ENCODE measurements around the gene TRAP1. TPM values are rescaled to one million over a fixed set of nuclear protein-coding genes. Genes with fewer than 3 reads are reported as not detected.

The TRAP1 gene
- total RNA-seq, 1 donor from 2014 or later: 111 TPM

DNA sequence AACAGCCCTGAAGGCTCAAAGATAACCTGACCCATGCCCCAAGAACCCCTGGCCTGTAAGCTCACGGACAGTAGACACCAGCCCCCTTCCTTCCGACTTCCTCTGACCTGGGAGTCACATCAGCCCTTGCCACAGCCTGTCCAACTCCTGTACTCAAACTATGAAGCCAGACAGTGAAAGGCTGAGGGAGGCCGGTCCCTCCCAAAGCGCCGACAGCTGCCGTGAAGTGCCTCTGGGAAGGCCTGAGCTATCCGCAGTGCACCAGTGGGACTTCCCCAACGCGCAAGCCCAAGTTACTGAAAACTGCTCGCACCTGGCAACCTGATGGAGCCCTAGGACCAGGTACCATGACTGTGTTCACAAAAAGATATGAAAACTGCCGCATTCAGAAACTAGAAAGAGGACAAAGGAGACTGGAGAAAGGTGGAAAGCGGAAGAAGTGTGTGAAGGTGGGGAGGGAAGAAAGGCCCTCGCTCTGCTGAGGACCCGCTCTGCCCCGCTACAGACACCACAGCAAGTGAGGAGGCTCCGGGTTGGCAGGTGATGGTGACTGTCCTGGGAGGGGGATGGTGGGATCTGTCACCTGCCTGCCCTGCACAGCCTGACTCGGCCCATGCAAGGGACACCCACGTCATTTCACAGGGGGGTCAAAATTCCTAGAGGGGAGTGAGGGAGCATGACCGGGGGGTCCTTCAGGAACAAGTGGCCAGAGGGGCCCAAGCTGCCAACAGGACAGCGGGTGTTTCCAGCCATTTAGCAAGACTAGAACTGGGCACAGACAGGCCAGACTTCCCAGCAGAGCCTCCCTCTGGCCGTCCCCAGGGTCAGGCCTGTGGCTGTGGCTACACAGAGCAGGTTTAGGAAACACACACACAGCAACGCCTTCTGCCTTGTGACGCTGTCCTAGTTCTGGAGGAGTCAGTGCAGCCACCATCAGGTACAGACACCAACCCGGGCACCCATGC lies 13.1 kb upstream of the TRAP1 start:
- Histone ChIP-seq H3K27ac (no peak overlapping the region), H3K9me3 (no peaks in the 10 kb centered on the region)
- TF ChIP-seq POLR2A (IDR thresholded peaks at IDR 0.05) (no peak), POLR2AphosphoS5 (IDR thresholded peaks at IDR 0.05; ENCODE audit: insufficient read depth in 1 of 2, low read depth in 1 of 2) (no peak)
- TF ChIP-seq, protein P1, sequence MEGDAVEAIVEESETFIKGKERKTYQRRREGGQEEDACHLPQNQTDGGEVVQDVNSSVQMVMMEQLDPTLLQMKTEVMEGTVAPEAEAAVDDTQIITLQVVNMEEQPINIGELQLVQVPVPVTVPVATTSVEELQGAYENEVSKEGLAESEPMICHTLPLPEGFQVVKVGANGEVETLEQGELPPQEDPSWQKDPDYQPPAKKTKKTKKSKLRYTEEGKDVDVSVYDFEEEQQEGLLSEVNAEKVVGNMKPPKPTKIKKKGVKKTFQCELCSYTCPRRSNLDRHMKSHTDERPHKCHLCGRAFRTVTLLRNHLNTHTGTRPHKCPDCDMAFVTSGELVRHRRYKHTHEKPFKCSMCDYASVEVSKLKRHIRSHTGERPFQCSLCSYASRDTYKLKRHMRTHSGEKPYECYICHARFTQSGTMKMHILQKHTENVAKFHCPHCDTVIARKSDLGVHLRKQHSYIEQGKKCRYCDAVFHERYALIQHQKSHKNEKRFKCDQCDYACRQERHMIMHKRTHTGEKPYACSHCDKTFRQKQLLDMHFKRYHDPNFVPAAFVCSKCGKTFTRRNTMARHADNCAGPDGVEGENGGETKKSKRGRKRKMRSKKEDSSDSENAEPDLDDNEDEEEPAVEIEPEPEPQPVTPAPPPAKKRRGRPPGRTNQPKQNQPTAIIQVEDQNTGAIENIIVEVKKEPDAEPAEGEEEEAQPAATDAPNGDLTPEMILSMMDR (IDR thresholded peaks at IDR 0.05): no peak

DNA sequence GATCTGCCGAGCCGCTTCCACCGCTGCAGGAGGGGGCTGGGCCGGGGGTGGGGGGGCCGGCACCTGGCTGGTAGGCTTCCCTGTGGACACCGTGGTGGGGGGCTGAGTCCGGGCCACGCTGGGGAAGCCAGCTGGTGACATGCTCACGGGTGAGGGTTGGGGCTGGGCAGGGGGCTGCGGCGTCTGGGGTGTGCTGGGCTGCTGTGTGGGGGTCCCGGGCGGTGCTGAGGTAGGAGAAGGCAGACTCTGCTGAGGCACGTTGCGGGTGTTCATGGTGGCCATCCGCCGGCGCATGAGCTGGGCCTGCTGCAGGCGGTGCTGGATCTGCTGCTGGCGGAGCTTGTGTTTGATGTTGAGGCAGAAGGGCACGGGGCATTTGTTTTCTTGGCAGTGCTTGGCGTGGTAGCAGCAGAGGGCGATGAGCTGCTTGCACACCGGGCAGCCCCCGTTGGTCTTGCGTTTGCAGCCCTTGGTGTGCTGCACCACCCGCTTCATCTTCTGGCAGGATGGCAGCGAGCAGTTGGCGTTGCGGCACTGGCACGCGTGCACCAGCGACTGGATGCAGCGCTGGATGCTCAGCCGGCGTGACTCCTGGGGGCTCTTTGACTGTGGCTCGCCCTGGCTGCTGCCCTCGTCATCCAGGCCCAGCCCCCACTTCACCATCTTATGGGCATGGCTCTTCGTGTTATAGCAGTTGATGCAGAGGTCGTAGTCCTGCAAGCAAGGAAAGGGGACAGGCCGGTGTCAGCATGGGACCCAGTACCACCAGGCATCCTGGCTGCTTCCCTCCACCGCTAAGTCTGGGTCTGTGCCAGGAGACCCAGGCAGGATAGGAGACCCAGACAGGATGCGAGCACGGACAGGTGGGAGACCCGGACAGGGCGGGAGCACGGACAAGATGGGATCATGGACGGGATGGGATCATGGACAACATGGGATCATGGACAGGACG lies 12.1 kb upstream of the TRAP1 start:
- intact Hi-C loops (cut with DNase I): no loop called here
- no peak for TF ChIP-seq POLR2A (IDR thresholded peaks at IDR 0.05)
- TF ChIP-seq, protein P1 (IDR thresholded peaks at IDR 0.05): no peak
- no peak for TF ChIP-seq POLR2AphosphoS5 (IDR thresholded peaks at IDR 0.05; ENCODE audit: insufficient read depth in 1 of 2, low read depth in 1 of 2)
- no peak for DNase-seq (ENCODE audit: extremely low spot score in 2 of 2)
- no peaks in the 10 kb centered on the region for H3K27me3 ChIP-seq
- peaks cover 0 to 63% of the 10 kb centered on the region in 2 donors for H3K36me3 ChIP-seq
- no peak overlapping the region for H3K27ac ChIP-seq
- H3K4me3 ChIP-seq: no peak overlapping the region
- no peaks in the 10 kb centered on the region for H3K4me1 ChIP-seq
- H3K9me3 ChIP-seq: no peaks in the 10 kb centered on the region

More for the DNA sequence above, 13.1 kb upstream of the TRAP1 start:
- H3K4me3 ChIP-seq: no peak overlapping the region
- H3K27me3 ChIP-seq: no peaks in the 10 kb centered on the region
- H3K4me1 ChIP-seq: no peaks in the 10 kb centered on the region
- intact Hi-C loops (cut with DNase I): no loop called here
- no peak for DNase-seq (ENCODE audit: extremely low spot score in 2 of 2)
- peaks cover 0 to 73% of the 10 kb centered on the region in 2 donors for H3K36me3 ChIP-seq

DNA sequence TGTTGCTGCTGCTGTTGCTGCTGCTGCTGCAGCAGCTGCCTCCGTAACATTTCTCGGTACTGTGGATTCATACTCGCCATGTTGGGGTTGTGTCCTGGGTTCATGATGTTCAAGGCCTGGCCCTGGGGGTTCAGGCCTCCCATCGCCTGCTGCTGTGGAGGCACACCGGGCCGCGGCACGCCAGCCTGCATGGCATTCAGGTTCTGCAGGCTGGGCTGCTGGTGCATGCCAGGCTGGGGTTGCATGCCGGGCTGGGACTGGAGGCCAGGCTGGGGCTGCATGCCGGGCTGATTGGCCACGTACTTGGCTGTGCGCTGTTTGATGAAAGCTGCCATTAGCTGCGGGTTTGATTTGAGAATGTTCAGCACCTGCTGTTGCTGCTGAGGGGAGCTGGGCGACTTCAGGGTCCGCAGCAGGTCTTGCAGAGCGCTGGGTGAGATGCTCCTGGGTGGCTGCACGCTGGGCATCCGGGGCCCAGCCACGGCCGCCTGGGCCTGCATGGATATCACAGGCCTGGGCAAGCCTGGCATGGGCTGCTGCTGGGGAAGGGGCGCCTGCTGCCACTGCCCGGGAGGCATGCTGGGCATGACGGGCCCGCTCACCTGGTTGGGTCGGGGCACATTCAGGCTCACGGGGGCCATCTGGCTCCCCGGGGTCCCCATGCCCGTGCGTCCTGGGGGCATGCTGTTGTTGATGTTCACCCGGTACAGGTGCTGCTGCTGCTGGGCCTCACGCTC lies 11.3 kb upstream of the TRAP1 start:
- H3K4me1 ChIP-seq: no peaks in the 10 kb centered on the region
- peaks cover 0 to 56% of the 10 kb centered on the region in 2 donors for H3K36me3 ChIP-seq
- no peak for DNase-seq (ENCODE audit: extremely low spot score in 2 of 2)
- no peaks in the 10 kb centered on the region for H3K9me3 ChIP-seq
- H3K4me3 ChIP-seq: no peak overlapping the region
- H3K27ac ChIP-seq: no peak overlapping the region
- TF ChIP-seq, protein P1 (IDR thresholded peaks at IDR 0.05): no peak
- no peak for TF ChIP-seq POLR2AphosphoS5 (IDR thresholded peaks at IDR 0.05; ENCODE audit: insufficient read depth in 1 of 2, low read depth in 1 of 2)
- TF ChIP-seq POLR2A (IDR thresholded peaks at IDR 0.05): no peak
- no peaks in the 10 kb centered on the region for H3K27me3 ChIP-seq
- intact Hi-C loops (cut with DNase I): no loop called here

DNA sequence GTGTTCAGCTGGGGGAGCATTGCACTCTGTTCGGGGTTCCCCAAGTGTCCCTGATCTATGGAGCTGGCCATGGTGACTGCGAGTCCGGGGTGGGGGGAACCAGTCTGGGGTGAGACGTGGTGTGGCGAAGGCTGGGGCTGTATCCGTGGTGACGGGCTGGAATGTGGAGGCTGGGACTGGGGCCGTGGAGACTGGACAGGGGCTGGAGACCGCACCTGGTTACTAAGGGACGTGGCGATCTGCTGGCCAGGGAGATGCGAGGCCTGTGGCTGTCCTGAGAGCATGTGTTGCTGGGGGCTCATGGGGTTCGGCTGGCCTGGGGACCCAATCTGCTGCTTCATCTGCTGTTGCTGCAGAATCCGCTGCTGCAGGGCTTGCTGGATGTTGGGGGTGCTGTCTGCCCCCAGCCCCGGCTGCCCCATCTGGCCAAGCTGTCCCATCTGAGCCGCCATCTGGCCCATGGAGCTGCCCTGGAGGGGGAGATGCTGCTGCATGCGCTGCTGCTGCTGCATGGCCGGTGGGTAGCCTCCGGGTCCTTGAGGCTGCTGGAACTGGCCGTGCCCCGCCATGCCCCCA lies 10.6 kb upstream of the TRAP1 start:
- DNase-seq (ENCODE audit: extremely low spot score in 2 of 2): no peak
- no peak overlapping the region for H3K27ac ChIP-seq
- no peaks in the 10 kb centered on the region for H3K27me3 ChIP-seq
- no peaks in the 10 kb centered on the region for H3K4me1 ChIP-seq
- no peak overlapping the region for H3K4me3 ChIP-seq
- intact Hi-C loops (cut with DNase I): no loop called here
- TF ChIP-seq POLR2A (IDR thresholded peaks at IDR 0.05) (no peak), POLR2AphosphoS5 (IDR thresholded peaks at IDR 0.05; ENCODE audit: insufficient read depth in 1 of 2, low read depth in 1 of 2) (peak in 1 of 2 donors; percentile 16)
- TF ChIP-seq, protein P1 (IDR thresholded peaks at IDR 0.05): no peak
- peaks cover 0 to 56% of the 10 kb centered on the region in 2 donors for H3K36me3 ChIP-seq
- no peaks in the 10 kb centered on the region for H3K9me3 ChIP-seq

Data from vagina (tissue), 2 donors.